ENCODE data around the gene TRIM62. TPM values are rescaled to one million over a fixed set of nuclear protein-coding genes. Genes with fewer than 3 reads are reported as not detected.

The TRIM62 gene
- total RNA-seq, 6 donors from 2014 or later = 3.8 to 16.8 (median 5.5) TPM

- peaks cover 0 to 6% (median 3%) of the 10 kb centered on the region in 4 donors for H3K36me3 ChIP-seq
- no peaks in the 10 kb centered on the region for H3K9me3 ChIP-seq
- no peak overlapping the region for H3K27ac ChIP-seq
- no peak for DNase-seq
- H3K27me3 ChIP-seq = no peaks in the 10 kb centered on the region
- ATAC-seq (ENCODE audit: low FRiP score in 2 of 2) = no peak
- 74 to 80% methylated on average over 8 of the region's 9 CpGs for WGBS, 2 donors
- H3K4me3 ChIP-seq = no peak overlapping the region
- no peak for TF ChIP-seq POLR2AphosphoS5 (IDR thresholded peaks at IDR 0.05)
- H3K4me1 ChIP-seq = no peaks in the 10 kb centered on the region
These were observed 9.6 kb downstream of the TRIM62 start for GRCh38 chr1:33171977-33172813.

GRCh38 chr1:33170351-33171274 is 11.2 kb downstream of the TRIM62 start:
- TF ChIP-seq POLR2AphosphoS5 (IDR thresholded peaks at IDR 0.05) (no peak), EP300 (IDR thresholded peaks at IDR 0.05) (no peak), POLR2A (IDR thresholded peaks at IDR 0.05) (no peak), CTCF (IDR thresholded peaks at IDR 0.05) (no peak)
- Histone ChIP-seq H3K4me3 (no peak overlapping the region), H3K9me3 (no peaks in the 10 kb centered on the region), H3K36me3 (peaks cover 0 to 7% (median 3%) of the 10 kb centered on the region in 4 donors), H3K4me1 (no peaks in the 10 kb centered on the region), H3K27ac (no peak overlapping the region), H3K27me3 (no peaks in the 10 kb centered on the region)
- DNase-seq (no peak), ATAC-seq (ENCODE audit: low FRiP score in 2 of 2) (no peak)
- WGBS, 2 donors = 89 to 90% methylated on average over 13 of the region's 13 CpGs

GRCh38 chr1:33169290-33170055 is 12.4 kb downstream of the TRIM62 start:
- TF ChIP-seq CTCF (IDR thresholded peaks at IDR 0.05) = no peak
- no peak for TF ChIP-seq POLR2A (IDR thresholded peaks at IDR 0.05)
- TF ChIP-seq POLR2AphosphoS5 (IDR thresholded peaks at IDR 0.05) = no peak
- no peak for TF ChIP-seq EP300 (IDR thresholded peaks at IDR 0.05)
- H3K27me3 ChIP-seq = no peaks in the 10 kb centered on the region
- H3K9me3 ChIP-seq = no peaks in the 10 kb centered on the region
- WGBS, 2 donors = 73 to 82% methylated on average over 10 to 11 of the region's 11 CpGs
- ATAC-seq (ENCODE audit: low FRiP score in 2 of 2) (no peak), DNase-seq (no peak)
- no peaks in the 10 kb centered on the region for H3K4me1 ChIP-seq
- no peak overlapping the region for H3K4me3 ChIP-seq
- H3K36me3 ChIP-seq = peaks cover 0 to 7% (median 3%) of the 10 kb centered on the region in 4 donors
- H3K27ac ChIP-seq = no peak overlapping the region

- 73 to 79% methylated on average over 11 of the region's 11 CpGs for WGBS, 2 donors
- Histone ChIP-seq H3K4me3 (no peak overlapping the region), H3K4me1 (no peaks in the 10 kb centered on the region), H3K36me3 (peaks cover 0 to 10% (median 3%) of the 10 kb centered on the region in 4 donors), H3K9me3 (no peaks in the 10 kb centered on the region), H3K27me3 (no peaks in the 10 kb centered on the region), H3K27ac (no peak overlapping the region)
- no peak for TF ChIP-seq CTCF (IDR thresholded peaks at IDR 0.05)
- TF ChIP-seq EP300 (IDR thresholded peaks at IDR 0.05) = no peak
- no peak for TF ChIP-seq POLR2A (IDR thresholded peaks at IDR 0.05)
- no peak for TF ChIP-seq POLR2AphosphoS5 (IDR thresholded peaks at IDR 0.05)
- DNase-seq = no peak
- no peak for ATAC-seq (ENCODE audit: low FRiP score in 2 of 2)
These were observed 13.1 kb downstream of the TRIM62 start for GRCh38 chr1:33168556-33169289.
